ENCODE results near the gene TBCD.
A peak's percentile ranks its signal among the peaks of the same experiment; 100 is the strongest.

The TBCD gene

DNA sequence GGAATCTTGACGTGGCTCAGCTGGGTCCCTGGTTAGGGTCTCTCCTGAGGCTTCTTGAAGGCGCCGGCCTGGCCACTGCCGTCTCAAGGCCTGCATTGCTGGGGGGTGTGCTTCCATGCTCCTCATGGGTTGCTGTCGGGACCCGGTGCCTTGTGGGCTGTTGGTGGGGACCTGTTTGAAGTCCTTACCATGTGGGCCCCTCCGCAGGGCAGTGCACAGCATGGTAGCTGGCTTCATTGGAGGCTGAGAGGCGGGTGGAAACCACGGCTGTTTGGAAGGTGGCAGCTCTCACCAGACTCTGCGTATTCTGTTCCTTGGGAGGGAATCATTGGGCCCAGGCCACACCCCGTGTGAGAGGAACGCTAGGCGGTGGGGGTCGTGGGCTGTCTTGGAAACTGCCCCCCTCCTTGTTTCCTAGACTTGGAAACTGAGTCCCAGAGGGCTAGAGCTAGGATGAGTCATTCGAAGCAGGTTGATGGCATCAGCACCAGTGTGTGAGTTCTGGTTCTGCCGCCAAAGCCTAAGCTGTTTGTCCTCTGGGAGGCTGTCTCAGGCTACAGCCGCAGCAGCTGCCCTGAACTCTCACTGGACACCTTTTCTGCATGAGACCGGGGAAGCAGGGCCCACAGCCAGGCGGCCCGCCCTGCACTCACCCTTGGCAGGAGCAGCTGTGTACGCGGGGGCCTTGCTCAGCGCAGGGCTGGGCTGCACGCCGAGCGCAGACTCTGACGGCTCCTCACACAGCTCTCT, 52.8 kb downstream of the TBCD start:
- H3K4me3 Mint-ChIP-seq: no peak overlapping the region
- no peaks in the 10 kb centered on the region for H3K27me3 Mint-ChIP-seq
- H3K9me3 Mint-ChIP-seq: peaks cover 5% of the 10 kb centered on the region
- peaks cover 24% of the 10 kb centered on the region for H3K36me3 Mint-ChIP-seq (ENCODE audit: low read depth)
- no peaks in the 10 kb centered on the region for H3K4me1 Mint-ChIP-seq (ENCODE audit: low read depth)
- H3K27ac Mint-ChIP-seq: no peak overlapping the region

DNA sequence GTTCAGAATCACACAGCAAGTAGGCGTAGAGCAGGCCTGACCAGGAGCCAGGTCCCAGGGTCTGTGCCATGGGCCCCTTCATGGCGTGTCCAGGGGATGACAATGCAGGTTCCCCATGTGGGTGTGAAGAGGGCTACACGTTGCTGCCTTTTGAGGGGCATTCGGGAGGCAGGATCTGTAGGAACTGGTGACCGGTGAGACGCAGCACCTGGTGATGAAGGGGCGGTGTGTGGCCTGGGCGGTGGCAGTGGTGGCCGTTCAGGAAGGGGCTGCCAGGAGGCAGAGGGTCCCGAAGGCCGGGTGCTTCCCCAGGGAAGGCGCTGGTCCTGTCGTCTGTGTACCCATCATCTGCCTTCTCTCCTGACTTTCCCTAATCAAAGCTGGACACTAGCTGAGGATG, 53.4 kb downstream of the TBCD start:
- peaks cover 23% of the 10 kb centered on the region for H3K36me3 Mint-ChIP-seq (ENCODE audit: low read depth)
- peaks cover 5% of the 10 kb centered on the region for H3K9me3 Mint-ChIP-seq
- H3K4me1 Mint-ChIP-seq (ENCODE audit: low read depth): no peaks in the 10 kb centered on the region
- H3K27ac Mint-ChIP-seq: no peak overlapping the region
- no peak overlapping the region for H3K4me3 Mint-ChIP-seq
- no peaks in the 10 kb centered on the region for H3K27me3 Mint-ChIP-seq

DNA sequence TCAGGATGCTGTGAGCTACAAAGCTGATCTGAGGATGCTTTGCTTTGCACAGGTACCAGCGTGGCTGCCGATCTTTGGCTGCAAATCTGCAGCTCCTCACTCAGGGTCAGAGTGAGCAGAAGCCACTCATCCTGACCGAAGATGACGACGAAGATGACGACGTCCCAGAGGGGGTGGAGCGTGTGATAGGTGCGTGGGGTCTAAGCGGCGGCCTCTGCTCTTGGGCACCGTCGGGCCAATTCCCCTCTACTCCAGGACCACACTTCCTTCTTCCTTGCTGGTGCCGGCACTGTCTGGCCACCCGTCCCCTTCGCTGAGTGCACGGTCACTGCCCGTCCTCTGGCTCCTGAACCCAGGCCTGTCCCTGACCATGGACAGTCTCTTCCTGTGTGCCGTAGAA, 54.0 kb downstream of the TBCD start:
- Mint-ChIP-seq H3K36me3 (ENCODE audit: low read depth) (peaks cover 22% of the 10 kb centered on the region), H3K27me3 (no peaks in the 10 kb centered on the region), H3K9me3 (peaks cover 5% of the 10 kb centered on the region), H3K4me3 (no peak overlapping the region), H3K4me1 (ENCODE audit: low read depth) (no peaks in the 10 kb centered on the region), H3K27ac (no peak overlapping the region)

DNA sequence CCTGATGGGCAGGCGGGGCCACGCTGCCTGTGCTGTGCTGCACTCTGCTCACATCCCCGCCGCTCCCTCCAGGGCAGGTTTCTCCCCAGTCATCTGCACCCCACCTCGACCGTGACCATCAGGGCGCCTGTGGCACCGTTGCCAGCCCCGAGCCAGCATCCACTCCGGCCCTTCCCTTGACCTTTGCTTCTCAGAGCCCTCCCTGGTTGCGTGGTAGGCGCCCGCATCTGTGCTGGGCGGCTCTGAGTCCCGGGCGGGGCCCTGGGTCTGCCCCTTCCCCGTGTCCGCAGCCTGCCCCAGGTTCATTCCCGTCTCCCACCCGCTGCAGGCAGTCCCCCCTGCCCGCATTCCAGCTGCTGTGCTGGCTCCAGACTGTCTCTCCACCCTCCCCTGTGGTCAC, 54.8 kb downstream of the TBCD start:
- Mint-ChIP-seq H3K4me3 (no peak overlapping the region), H3K36me3 (ENCODE audit: low read depth) (peaks cover 22% of the 10 kb centered on the region), H3K27me3 (no peaks in the 10 kb centered on the region), H3K4me1 (ENCODE audit: low read depth) (no peaks in the 10 kb centered on the region), H3K27ac (no peak overlapping the region), H3K9me3 (no peaks in the 10 kb centered on the region)

DNA sequence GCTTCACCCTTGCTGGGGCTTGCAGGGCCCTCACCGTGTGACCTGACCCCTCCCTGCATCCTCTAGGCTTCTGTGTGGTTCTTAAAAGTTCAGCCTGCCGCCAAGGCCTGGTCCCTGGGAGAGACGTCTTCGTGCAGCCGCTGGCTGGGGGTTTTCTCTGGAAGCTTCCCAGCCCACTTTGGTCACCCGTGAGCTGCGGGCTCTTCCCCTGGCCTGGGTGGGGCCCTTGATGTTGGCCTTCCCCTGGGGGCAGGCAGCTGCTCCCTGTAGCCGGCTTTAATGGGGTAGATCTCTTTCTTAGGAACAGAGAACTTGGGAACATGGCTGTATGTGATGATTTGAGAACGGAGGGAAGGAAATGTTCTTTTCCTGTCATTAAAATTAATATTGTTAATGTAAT, 55.2 kb downstream of the TBCD start:
- Mint-ChIP-seq H3K4me1 (ENCODE audit: low read depth) (no peaks in the 10 kb centered on the region), H3K4me3 (no peak overlapping the region), H3K9me3 (no peaks in the 10 kb centered on the region), H3K27ac (no peak overlapping the region), H3K36me3 (ENCODE audit: low read depth) (peaks cover 20% of the 10 kb centered on the region), H3K27me3 (no peaks in the 10 kb centered on the region)

DNA sequence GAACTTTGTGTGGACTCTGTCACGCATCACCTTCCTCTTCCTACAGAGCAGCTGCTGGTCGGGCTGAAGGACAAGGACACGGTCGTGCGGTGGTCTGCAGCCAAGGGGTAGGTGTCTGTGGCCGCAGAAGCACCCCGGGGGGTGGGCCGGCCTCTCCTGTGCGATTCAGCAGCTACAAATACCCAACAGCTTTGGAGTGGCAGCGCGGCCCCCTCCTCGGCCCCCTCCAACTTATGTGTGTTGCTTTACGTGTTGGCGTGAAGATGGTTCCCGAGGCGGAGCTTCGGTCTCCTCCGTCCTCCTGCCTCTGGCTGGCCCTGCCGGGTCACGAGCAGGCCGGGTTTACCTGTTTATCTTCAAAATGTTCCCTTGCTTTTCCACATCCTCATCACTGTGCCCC, 55.7 kb downstream of the TBCD start:
- no peak overlapping the region for H3K4me3 Mint-ChIP-seq
- H3K4me1 Mint-ChIP-seq (ENCODE audit: low read depth): no peaks in the 10 kb centered on the region
- H3K36me3 Mint-ChIP-seq (ENCODE audit: low read depth): peaks cover 17% of the 10 kb centered on the region
- no peaks in the 10 kb centered on the region for H3K27me3 Mint-ChIP-seq
- H3K9me3 Mint-ChIP-seq: no peaks in the 10 kb centered on the region
- no peak overlapping the region for H3K27ac Mint-ChIP-seq

DNA sequence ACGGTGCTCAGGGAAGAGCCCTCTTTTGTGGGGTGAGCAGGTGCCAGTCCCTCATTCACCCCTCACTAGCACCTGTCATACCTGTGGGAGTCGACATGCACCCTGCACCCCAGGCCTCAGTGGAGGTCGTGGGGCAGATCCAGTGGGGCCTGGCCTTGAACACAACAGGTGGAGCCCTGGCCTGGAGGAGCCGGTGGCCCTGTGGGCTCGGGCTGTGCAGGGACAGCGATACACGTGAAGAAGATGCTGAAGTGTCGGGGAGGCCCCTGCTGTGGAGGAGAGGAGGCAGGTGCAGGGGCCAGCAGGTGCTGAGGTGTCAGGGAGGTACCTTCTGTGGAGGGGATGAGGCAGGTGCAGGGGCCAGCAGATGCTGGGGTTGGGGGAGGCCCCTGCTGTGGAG, 56.1 kb downstream of the TBCD start:
- Mint-ChIP-seq H3K4me1 (ENCODE audit: low read depth) (no peaks in the 10 kb centered on the region), H3K9me3 (no peaks in the 10 kb centered on the region), H3K27ac (no peak overlapping the region), H3K27me3 (no peaks in the 10 kb centered on the region), H3K4me3 (no peak overlapping the region), H3K36me3 (ENCODE audit: low read depth) (peaks cover 19% of the 10 kb centered on the region)

DNA sequence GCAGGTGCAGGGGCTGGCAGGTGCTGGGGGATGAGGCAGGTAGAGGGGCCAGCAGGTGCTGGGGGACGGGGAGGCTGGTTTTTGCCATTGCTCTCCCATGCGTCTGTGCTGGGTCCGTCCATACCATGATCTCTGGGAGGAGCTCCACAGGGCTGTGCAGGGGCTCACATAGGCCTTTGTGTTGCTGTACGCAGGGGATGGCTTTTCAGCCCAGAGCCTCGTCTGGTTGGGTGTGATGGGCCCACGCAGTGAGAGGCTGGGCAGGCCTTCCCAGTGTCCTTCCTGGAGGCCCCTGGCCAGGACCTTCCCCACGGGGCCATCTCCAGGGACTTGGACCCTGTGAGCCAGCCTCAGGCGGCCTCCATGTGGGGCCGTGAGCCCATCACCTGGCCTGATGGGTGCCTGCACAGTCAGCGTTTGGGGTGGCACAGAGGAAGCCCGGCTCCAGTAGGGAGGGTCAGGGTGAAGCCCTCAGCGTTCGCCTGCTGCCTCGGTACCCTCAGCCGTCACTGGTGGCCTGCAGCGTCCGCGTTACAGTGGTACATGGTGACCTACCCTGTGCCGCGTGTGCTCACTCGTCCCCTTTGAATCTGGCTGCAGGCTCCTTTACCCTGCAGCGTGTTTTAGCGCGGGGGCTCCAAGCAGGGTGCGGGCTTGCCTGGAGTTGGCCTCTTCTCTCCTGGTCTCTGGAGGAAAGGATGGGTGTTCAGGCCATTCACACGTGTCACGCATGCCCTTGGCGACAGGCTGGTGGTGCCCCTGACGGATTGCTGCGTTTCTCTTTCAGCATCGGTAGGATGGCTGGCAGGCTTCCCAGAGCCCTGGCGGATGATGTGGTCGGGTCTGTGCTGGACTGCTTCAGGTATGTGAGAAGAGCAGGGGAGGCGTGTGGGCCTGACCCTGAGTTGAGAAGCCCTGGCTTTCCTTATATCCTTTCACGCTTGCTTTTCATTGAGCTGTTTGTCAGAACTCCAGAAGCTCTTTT, 57.3 kb downstream of the TBCD start:
- Mint-ChIP-seq H3K27ac (no peak overlapping the region), H3K36me3 (ENCODE audit: low read depth) (peaks cover 31% of the 10 kb centered on the region), H3K9me3 (no peaks in the 10 kb centered on the region), H3K4me1 (ENCODE audit: low read depth) (no peaks in the 10 kb centered on the region), H3K27me3 (no peaks in the 10 kb centered on the region), H3K4me3 (no peak overlapping the region)

DNA sequence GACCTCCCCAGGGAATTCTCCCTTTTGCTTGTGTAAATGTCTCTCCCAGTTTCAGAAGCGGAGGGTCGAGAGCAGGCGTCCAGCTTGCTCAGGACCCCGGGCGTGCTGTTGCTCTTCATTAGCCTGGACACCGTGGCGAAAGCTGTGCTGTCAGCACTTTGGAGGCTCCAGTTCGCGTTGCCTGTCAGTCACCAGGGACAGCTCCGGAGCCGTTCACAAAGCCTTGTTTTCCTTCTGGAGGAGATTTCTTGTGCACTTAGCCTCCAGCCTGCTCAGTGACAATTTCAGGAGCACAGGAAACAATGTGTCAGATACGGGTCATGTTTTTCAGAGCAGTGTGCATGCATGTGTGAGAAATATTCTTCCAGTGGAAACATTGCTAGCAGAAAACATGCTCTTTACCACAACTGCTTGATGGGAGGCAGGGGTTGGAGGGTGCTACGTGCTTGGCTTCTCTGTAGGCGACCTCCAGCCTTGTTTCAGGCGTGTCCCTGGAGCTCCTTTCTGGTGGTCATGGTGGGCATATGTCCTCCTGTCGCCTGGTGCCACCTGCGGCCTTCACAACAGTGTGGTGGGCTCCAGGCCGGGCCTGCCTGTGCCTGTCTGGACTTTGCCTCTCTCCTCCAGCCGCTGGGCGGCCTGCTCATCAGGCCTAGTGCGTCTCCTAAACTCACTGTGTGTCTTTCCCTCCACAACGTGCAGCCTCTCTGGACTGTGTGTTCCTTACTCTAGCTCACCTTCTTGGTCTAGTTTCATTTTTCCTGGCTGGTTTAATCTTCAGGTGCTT, 59.0 kb downstream of the TBCD start:
- H3K4me3 Mint-ChIP-seq: no peak overlapping the region
- peaks cover 41% of the 10 kb centered on the region for H3K36me3 Mint-ChIP-seq (ENCODE audit: low read depth)
- H3K9me3 Mint-ChIP-seq: no peaks in the 10 kb centered on the region
- no peaks in the 10 kb centered on the region for H3K27me3 Mint-ChIP-seq
- H3K4me1 Mint-ChIP-seq (ENCODE audit: low read depth): peaks cover 3% of the 10 kb centered on the region
- H3K27ac Mint-ChIP-seq: no peak overlapping the region

DNA sequence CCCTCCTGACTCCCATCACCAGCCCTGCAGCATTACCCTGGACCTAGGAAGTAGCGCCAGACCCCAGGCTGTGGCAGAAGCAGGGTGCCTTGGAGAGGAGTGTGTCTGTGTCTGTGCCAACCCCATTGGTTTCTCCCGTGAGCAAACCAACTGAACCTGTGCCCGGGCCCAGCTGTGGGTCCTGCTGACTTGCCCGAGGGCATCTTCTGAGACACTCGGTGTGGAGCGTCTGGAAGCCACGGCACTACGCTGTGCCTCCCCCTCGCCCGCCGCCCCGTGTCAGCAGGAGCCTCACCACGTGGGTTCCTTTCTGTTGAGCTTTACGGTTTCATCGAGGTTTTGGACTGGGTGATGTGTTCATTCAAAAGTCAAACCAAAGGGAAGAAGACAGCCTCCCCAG, 60.2 kb downstream of the TBCD start:
- Mint-ChIP-seq H3K4me1 (ENCODE audit: low read depth) (peaks cover 6% of the 10 kb centered on the region), H3K4me3 (no peak overlapping the region), H3K27me3 (no peaks in the 10 kb centered on the region), H3K36me3 (ENCODE audit: low read depth) (peaks cover 49% of the 10 kb centered on the region), H3K27ac (no peak overlapping the region), H3K9me3 (no peaks in the 10 kb centered on the region)

DNA sequence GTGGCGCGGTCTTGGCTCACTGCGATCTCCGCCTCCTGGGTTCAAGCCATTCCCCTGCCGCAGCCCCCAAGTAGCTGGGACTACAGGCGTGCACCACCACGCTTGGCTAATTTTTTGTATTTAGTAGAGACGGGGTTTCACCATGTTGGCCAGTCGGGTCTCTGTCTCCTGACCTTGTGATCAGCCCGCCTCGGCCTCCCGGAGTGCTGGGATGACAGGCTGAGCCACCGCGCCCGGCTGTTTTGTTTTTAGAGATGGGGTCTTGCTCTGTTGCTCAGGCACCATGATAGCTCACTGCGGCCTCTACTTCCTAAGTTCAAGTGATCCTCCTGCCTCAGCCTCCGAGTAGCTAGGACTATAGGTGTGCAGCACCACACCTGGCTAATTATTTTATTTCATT, 60.7 kb downstream of the TBCD start:
- peaks cover 50% of the 10 kb centered on the region for H3K36me3 Mint-ChIP-seq (ENCODE audit: low read depth)

DNA sequence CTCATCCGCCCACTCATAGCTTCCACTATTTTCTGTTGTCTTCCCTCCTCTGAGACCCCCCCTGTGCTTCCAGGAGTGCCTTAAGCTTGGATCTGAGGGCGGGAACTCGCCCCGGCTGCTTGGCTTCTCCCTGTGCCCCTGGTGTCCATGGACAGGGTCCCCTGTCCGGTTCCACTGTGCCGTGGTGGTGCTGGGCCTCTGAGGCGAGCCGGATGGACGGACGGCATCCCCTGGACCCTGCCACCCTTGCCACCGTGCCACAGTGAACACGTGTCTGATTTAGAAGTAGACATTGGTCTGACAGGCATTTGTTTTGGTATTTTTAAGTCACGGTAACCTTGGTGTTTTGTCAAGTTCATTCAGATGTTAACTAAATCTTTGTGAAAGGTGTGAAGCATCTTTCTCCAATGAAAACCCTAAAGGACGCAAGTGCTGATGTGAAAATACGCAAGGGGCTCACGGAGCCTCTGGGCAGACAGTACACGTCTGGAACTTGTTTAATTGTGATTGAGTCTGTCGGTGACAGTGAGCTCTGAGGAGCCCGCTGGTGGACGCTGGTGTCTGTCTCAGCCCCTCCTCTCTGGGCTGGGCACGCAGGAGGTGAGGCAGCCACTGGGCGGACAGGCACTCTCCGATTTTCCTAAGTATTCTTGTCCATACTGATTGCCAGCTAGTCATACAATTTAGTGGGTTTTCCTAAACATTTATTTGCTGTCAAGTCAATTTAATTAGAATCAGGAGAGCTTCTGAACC, 61.6 kb downstream of the TBCD start:
- Mint-ChIP-seq H3K9me3 (no peaks in the 10 kb centered on the region), H3K4me1 (ENCODE audit: low read depth) (peaks cover 17% of the 10 kb centered on the region), H3K36me3 (ENCODE audit: low read depth) (peaks cover 59% of the 10 kb centered on the region), H3K27me3 (no peaks in the 10 kb centered on the region), H3K4me3 (no peak overlapping the region), H3K27ac (peak overlapping the region; percentile 21)

More for the DNA sequence above, 60.7 kb downstream of the TBCD start:
- Mint-ChIP-seq H3K27ac (no peak overlapping the region), H3K27me3 (no peaks in the 10 kb centered on the region), H3K9me3 (no peaks in the 10 kb centered on the region), H3K4me3 (no peak overlapping the region), H3K4me1 (ENCODE audit: low read depth) (peaks cover 8% of the 10 kb centered on the region)

DNA sequence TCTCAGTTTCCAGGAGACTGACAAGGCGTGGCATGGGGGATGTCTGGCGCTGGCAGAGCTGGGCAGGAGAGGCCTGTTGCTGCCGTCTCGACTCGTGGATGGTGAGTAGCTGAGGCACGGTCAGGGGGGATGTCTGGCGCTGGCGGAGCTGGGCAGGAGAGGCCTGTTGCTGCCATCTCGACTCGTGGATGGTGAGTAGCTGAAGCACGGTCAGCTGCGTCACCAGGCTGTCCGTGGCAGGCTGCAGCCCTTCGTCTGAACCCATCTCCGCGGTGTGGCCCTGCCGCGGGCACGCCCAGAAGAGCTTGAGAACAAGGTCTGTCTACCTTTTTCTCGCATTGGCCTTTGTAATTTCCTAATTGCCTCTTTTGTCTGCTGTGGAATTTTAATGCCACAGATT, 63.0 kb downstream of the TBCD start:
- no peak overlapping the region for H3K4me3 Mint-ChIP-seq
- peaks cover 22% of the 10 kb centered on the region for H3K4me1 Mint-ChIP-seq (ENCODE audit: low read depth)
- no peak overlapping the region for H3K27ac Mint-ChIP-seq
- H3K9me3 Mint-ChIP-seq: no peaks in the 10 kb centered on the region
- peaks cover 69% of the 10 kb centered on the region for H3K36me3 Mint-ChIP-seq (ENCODE audit: low read depth)
- no peaks in the 10 kb centered on the region for H3K27me3 Mint-ChIP-seq

DNA sequence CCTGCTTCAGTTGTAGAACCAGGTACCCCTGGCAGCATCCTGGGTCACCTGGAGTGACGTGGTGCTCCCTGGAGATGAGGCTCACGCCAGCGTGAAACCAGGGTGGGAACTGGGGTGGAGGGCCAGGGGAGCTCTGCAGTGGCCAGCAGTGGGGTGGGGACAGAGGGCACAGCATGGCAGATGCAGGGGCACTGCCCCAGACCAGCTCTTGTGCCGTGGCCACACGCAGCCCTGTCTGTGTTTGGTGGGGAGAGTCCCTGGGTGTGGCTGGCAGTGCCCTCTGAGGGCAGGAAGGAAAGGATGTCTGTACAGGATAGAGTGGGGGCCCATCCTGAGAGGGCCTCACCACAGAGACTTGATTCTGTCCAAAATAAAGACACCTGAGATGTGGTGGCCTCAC, 63.5 kb downstream of the TBCD start:
- no peak overlapping the region for H3K27ac Mint-ChIP-seq
- H3K9me3 Mint-ChIP-seq: peaks cover 3% of the 10 kb centered on the region
- no peak overlapping the region for H3K4me3 Mint-ChIP-seq

More for the DNA sequence above, 63.5 kb downstream of the TBCD start:
- peaks cover 22% of the 10 kb centered on the region for H3K4me1 Mint-ChIP-seq (ENCODE audit: low read depth)
- H3K27me3 Mint-ChIP-seq: no peaks in the 10 kb centered on the region
- H3K36me3 Mint-ChIP-seq (ENCODE audit: low read depth): peaks cover 72% of the 10 kb centered on the region
